ENCODE data around the gene HAVCR1. TPM values are rescaled to one million over a fixed set of nuclear protein-coding genes. Genes with fewer than 3 reads are reported as not detected.

The HAVCR1 gene
- total RNA-seq, 1 experiment from 2014 or later, result not detected

- no peak overlapping the region for H3K27ac ChIP-seq
- BruUV-seq (replicated peaks), result no TSS peak
These were observed 53.9 kb downstream of the HAVCR1 start for GRCh38 chr5:157004893-157005551.

GRCh38 chr5:156991714-156992113 lies 67.2 kb downstream of the HAVCR1 start:
- no peaks in the 10 kb centered on the region for H3K9me3 ChIP-seq (ENCODE audit: insufficient read depth, low read depth)
- no peaks in the 10 kb centered on the region for H3K9me2 ChIP-seq (ENCODE audit: insufficient read depth)
- H4K20me1 ChIP-seq (ENCODE audit: insufficient read depth), result no peaks in the 10 kb centered on the region
- H3K4me1 ChIP-seq (replicated peaks; ENCODE audit: insufficient read depth), result no peaks in the 10 kb centered on the region
- TF ChIP-seq EZH2 (IDR thresholded peaks at IDR 0.05; ENCODE audit: low read depth), result no peak
- no peak for TF ChIP-seq CTCF (conservative IDR thresholded peaks at IDR 0.05)
- no peak for DNase-seq
- no peaks in the 10 kb centered on the region; the same call in 1 of the 2 replicates for H3K27me3 ChIP-seq (ENCODE audit: insufficient read depth, low read depth)
- H3F3A ChIP-seq (ENCODE audit: insufficient read depth, low read depth), result no peaks in the 10 kb centered on the region
- intact Hi-C loops (cut with micrococcal nuclease; ENCODE audit: unreplicated experiment), result no loop called here
- POLR2A ChIA-PET (ENCODE audit: unreplicated experiment), result no interaction called here
- H3K36me3 ChIP-seq (ENCODE audit: low read depth), result no peaks in the 10 kb centered on the region
- no peaks in the 10 kb centered on the region for H3K79me2 ChIP-seq (ENCODE audit: low read depth)
- BruUV-seq (replicated peaks), result no TSS peak
- no peak overlapping the region for H3K4me2 ChIP-seq
- H3K4me3 ChIP-seq, result no peak overlapping the region
- CTCF ChIA-PET, result no interaction called here
- H3K27ac ChIP-seq, result no peak overlapping the region
- H2AFZ ChIP-seq, result 0 out of 2 replicates have a peak overlapping the region, but pooled peaks have one; percentile 5

More at GRCh38 chr5:157004893-157005551, 53.9 kb downstream of the HAVCR1 start:
- no peaks in the 10 kb centered on the region for H3K4me1 ChIP-seq (replicated peaks; ENCODE audit: insufficient read depth)
- H3K4me3 ChIP-seq, result no peak overlapping the region
- H2AFZ ChIP-seq, result no peak overlapping the region
- intact Hi-C loops (cut with micrococcal nuclease; ENCODE audit: unreplicated experiment), result no loop called here
- no peaks in the 10 kb centered on the region for H4K20me1 ChIP-seq (ENCODE audit: insufficient read depth)
- TF ChIP-seq CTCF (conservative IDR thresholded peaks at IDR 0.05) (no peak), EZH2 (IDR thresholded peaks at IDR 0.05; ENCODE audit: low read depth) (no peak)
- CTCF ChIA-PET, result no interaction called here
- no peaks in the 10 kb centered on the region for H3K36me3 ChIP-seq (ENCODE audit: low read depth)
- POLR2A ChIA-PET (ENCODE audit: unreplicated experiment), result interaction anchor here (0.7 kb wide), 1 partner anchor 67 kb away, joined by 3 read pairs; no protein-coding TSS in a partner anchor
- H3K9me2 ChIP-seq (ENCODE audit: insufficient read depth), result no peaks in the 10 kb centered on the region
- H3K9me3 ChIP-seq (ENCODE audit: insufficient read depth, low read depth), result no peaks in the 10 kb centered on the region
- H3K4me2 ChIP-seq, result no peak overlapping the region
- H3K27me3 ChIP-seq (ENCODE audit: insufficient read depth, low read depth), result no peaks in the 10 kb centered on the region
- H3F3A ChIP-seq (ENCODE audit: insufficient read depth, low read depth), result no peaks in the 10 kb centered on the region
- no peak for DNase-seq
- no peaks in the 10 kb centered on the region for H3K79me2 ChIP-seq (ENCODE audit: low read depth)

GRCh38 chr5:156984064-156984463 lies 74.9 kb downstream of the HAVCR1 start:
- H3K9me3 ChIP-seq (ENCODE audit: insufficient read depth, low read depth), result no peaks in the 10 kb centered on the region
- BruUV-seq (replicated peaks), result no TSS peak
- no peaks in the 10 kb centered on the region for H3K79me2 ChIP-seq (ENCODE audit: low read depth)
- ChIA-PET POLR2A (ENCODE audit: unreplicated experiment) (no interaction called here), CTCF (no interaction called here)
- DNase-seq, result no peak
- H3K4me1 ChIP-seq (replicated peaks; ENCODE audit: insufficient read depth), result no peaks in the 10 kb centered on the region
- H3K27me3 ChIP-seq (ENCODE audit: insufficient read depth, low read depth), result peaks cover 21% of the 10 kb centered on the region; the same call in 1 of the 2 replicates
- intact Hi-C loops (cut with micrococcal nuclease; ENCODE audit: unreplicated experiment), result no loop called here
- H3K27ac ChIP-seq, result no peak overlapping the region
- no peaks in the 10 kb centered on the region for H3F3A ChIP-seq (ENCODE audit: insufficient read depth, low read depth)
- H2AFZ ChIP-seq, result no peak overlapping the region
- no peak overlapping the region for H3K4me3 ChIP-seq
- H3K36me3 ChIP-seq (ENCODE audit: low read depth), result no peaks in the 10 kb centered on the region
- no peaks in the 10 kb centered on the region for H4K20me1 ChIP-seq (ENCODE audit: insufficient read depth)
- H3K4me2 ChIP-seq, result no peak overlapping the region
- H3K9me2 ChIP-seq (ENCODE audit: insufficient read depth), result no peaks in the 10 kb centered on the region
- TF ChIP-seq CTCF (conservative IDR thresholded peaks at IDR 0.05) (no peak), EZH2 (IDR thresholded peaks at IDR 0.05; ENCODE audit: low read depth) (no peak)

All from PC-9 (cell line).